Measurements from ENCODE around the gene CCDC40. TPM values are rescaled to one million over a fixed set of nuclear protein-coding genes. Genes with fewer than 3 reads are reported as not detected.

The CCDC40 gene
- total RNA-seq, 1 experiment from 2014 or later: 3.9 TPM

DNA sequence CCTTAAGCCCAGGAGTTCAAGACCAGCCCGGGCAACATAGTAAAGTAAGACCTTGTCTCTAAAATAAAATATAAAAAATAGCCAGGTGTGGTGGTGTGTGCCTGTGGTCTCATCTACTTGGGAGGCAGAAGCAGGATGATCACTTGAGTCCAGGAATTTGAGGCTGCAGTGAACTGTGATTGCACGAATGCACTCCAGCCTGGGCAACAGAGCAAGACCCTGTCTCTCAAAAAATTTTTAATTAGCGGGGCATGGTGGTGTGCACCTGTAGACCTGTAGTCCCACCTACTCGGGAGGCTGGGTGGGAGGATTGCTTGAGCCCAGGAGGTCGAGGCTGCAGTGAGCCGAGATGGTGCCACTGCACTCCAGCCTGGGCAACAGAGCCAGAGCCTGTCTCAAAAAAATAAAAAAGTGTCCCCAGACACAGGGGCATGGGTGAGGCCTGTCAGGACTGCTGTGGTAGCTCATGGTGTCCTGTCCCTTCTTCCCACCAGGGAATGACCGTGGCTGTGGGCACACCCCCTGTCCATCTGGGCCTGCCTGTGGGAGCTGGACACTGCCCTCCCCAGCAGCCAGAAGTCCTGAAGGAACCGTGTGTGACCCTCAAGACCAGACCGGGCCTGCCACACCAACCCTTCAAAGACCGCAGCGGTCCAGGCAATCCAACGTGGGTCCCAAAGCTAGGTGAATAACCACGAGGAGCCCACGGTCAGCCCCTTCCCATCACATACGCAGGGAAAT is 34.1 kb downstream of the CCDC40 start:
- Mint-ChIP-seq H3K27ac (ENCODE audit: unreplicated experiment) (no peak overlapping the region), H3K9me3 (ENCODE audit: unreplicated experiment) (no peaks in the 10 kb centered on the region), H3K27me3 (ENCODE audit: insufficient read depth, unreplicated experiment) (no peaks in the 10 kb centered on the region), H3K36me3 (ENCODE audit: insufficient read depth, unreplicated experiment) (no peaks in the 10 kb centered on the region), H3K4me3 (ENCODE audit: unreplicated experiment) (no peak overlapping the region), H3K4me1 (ENCODE audit: low read depth, unreplicated experiment) (peaks cover 5% of the 10 kb centered on the region)
- H3K9me3 ChIP-seq: no peaks in the 10 kb centered on the region
- BruUV-seq (replicated peaks): no TSS peak
- CTCF ChIA-PET: no interaction called here
- TF ChIP-seq, protein P1, sequence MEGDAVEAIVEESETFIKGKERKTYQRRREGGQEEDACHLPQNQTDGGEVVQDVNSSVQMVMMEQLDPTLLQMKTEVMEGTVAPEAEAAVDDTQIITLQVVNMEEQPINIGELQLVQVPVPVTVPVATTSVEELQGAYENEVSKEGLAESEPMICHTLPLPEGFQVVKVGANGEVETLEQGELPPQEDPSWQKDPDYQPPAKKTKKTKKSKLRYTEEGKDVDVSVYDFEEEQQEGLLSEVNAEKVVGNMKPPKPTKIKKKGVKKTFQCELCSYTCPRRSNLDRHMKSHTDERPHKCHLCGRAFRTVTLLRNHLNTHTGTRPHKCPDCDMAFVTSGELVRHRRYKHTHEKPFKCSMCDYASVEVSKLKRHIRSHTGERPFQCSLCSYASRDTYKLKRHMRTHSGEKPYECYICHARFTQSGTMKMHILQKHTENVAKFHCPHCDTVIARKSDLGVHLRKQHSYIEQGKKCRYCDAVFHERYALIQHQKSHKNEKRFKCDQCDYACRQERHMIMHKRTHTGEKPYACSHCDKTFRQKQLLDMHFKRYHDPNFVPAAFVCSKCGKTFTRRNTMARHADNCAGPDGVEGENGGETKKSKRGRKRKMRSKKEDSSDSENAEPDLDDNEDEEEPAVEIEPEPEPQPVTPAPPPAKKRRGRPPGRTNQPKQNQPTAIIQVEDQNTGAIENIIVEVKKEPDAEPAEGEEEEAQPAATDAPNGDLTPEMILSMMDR (IDR thresholded peaks at IDR 0.05; ENCODE audit: insufficient read depth in 1 of 2, low read depth in 1 of 2, low read length in 1 of 2, severe bottlenecking in 1 of 2, unreplicated experiment in 1 of 2): no peak
- H3K36me3 ChIP-seq (ENCODE audit: control insufficient read depth, insufficient read depth, low read length): no peaks in the 10 kb centered on the region
- no peak for DNase-seq
- no peaks in the 10 kb centered on the region for H3K27me3 ChIP-seq (replicated peaks; ENCODE audit: control insufficient read depth, insufficient read depth, low read length)
- intact Hi-C loops (cut with micrococcal nuclease; ENCODE audit: unreplicated experiment): no loop called here
- H3K4me3 ChIP-seq (ENCODE audit: low read depth, low read length): no peak overlapping the region
- H3K4me1 ChIP-seq: 0 out of 2 replicates have a peak, but pooled peaks cover 9% of the 10 kb centered on the region
- POLR2A ChIA-PET: no interaction called here

DNA sequence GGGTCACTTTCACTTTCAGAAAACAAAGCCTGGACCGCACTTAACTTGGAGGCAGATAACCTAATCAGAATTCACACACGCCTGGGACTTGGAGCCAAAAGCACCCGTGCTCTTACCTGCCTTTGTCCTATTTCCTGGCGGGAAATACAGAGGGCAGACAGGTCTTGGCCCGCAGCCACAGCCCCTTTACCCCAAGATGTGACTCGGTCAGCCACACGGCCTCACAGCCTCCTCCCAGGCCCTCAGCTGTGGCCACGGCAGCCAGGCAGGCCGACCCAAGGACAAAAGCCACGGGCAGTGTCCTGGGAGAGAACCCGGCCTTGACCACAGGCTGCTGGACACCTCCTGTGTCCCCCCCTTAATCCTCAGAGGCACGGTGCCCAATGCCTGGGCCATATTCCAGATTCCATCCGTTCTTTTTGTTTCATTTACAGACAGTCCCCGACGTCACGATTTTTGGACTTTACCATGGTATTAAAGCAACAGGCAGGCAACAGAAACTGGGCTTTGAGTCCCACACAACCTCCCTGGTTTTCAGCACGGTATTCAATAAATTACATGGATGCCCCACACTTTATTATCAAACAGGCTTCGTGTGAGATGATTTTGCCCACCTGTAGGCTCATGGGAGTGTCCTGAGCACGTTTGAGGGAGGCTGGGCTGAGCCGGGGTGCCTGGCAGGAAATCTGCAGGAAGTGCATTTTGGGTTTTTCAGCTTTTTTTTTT is 34.8 kb downstream of the CCDC40 start:
- H3K27ac Mint-ChIP-seq (ENCODE audit: unreplicated experiment): no peak overlapping the region
- TF ChIP-seq, protein P1 (IDR thresholded peaks at IDR 0.05; ENCODE audit: insufficient read depth in 1 of 2, low read depth in 1 of 2, low read length in 1 of 2, severe bottlenecking in 1 of 2, unreplicated experiment in 1 of 2): no peak
- intact Hi-C loops (cut with micrococcal nuclease; ENCODE audit: unreplicated experiment): no loop called here
- H3K4me3 Mint-ChIP-seq (ENCODE audit: unreplicated experiment): no peak overlapping the region
- H3K36me3 Mint-ChIP-seq (ENCODE audit: insufficient read depth, unreplicated experiment): no peaks in the 10 kb centered on the region
- H3K9me3 ChIP-seq: no peaks in the 10 kb centered on the region
- DNase-seq: no peak
- ChIA-PET CTCF (no interaction called here), POLR2A (no interaction called here)
- no peaks in the 10 kb centered on the region for H3K9me3 Mint-ChIP-seq (ENCODE audit: unreplicated experiment)
- H3K36me3 ChIP-seq (ENCODE audit: control insufficient read depth, insufficient read depth, low read length): no peaks in the 10 kb centered on the region
- no TSS peak for BruUV-seq (replicated peaks)
- H3K27me3 Mint-ChIP-seq (ENCODE audit: insufficient read depth, unreplicated experiment): no peaks in the 10 kb centered on the region
- H3K4me3 ChIP-seq (ENCODE audit: low read depth, low read length): no peak overlapping the region
- H3K27me3 ChIP-seq (replicated peaks; ENCODE audit: control insufficient read depth, insufficient read depth, low read length): no peaks in the 10 kb centered on the region
- 0 out of 2 replicates have a peak, but pooled peaks cover 9% of the 10 kb centered on the region for H3K4me1 ChIP-seq
- H3K4me1 Mint-ChIP-seq (ENCODE audit: low read depth, unreplicated experiment): peaks cover 5% of the 10 kb centered on the region

DNA sequence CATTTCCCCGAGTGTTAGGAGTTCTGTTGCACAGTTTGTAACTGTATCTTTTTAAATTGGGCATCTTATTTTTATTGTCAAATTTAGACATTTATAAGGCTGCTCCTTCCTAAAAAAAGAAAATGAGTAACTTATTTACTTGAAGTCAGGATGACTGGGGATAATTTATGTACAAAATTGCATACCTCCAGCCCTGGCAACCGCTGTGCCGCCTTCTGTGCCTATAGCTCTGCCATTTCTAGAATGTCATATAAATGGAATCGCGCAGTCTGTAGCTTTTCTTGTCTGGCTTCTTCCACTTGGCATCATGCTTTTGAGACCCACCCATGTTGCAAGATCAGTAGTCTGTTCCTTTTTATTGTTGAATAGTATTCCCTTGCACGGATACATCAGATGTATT is 36.0 kb downstream of the CCDC40 start:
- POLR2A ChIA-PET: no interaction called here
- H3K27me3 ChIP-seq (replicated peaks; ENCODE audit: control insufficient read depth, insufficient read depth, low read length): no peaks in the 10 kb centered on the region
- Mint-ChIP-seq H3K36me3 (ENCODE audit: insufficient read depth, unreplicated experiment) (no peaks in the 10 kb centered on the region), H3K27ac (ENCODE audit: unreplicated experiment) (no peak overlapping the region), H3K27me3 (ENCODE audit: insufficient read depth, unreplicated experiment) (no peaks in the 10 kb centered on the region), H3K9me3 (ENCODE audit: unreplicated experiment) (no peaks in the 10 kb centered on the region), H3K4me1 (ENCODE audit: low read depth, unreplicated experiment) (peaks cover 5% of the 10 kb centered on the region), H3K4me3 (ENCODE audit: unreplicated experiment) (no peak overlapping the region)
- H3K9me3 ChIP-seq: no peaks in the 10 kb centered on the region
- CTCF ChIA-PET: no interaction called here
- DNase-seq: no peak
- H3K36me3 ChIP-seq (ENCODE audit: control insufficient read depth, insufficient read depth, low read length): no peaks in the 10 kb centered on the region
- BruUV-seq (replicated peaks): no TSS peak
- 0 out of 2 replicates have a peak, but pooled peaks cover 9% of the 10 kb centered on the region for H3K4me1 ChIP-seq
- intact Hi-C loops (cut with micrococcal nuclease; ENCODE audit: unreplicated experiment): no loop called here
- TF ChIP-seq, protein P1 (IDR thresholded peaks at IDR 0.05; ENCODE audit: insufficient read depth in 1 of 2, low read depth in 1 of 2, low read length in 1 of 2, severe bottlenecking in 1 of 2, unreplicated experiment in 1 of 2): no peak
- no peak overlapping the region for H3K4me3 ChIP-seq (ENCODE audit: low read depth, low read length)
